Measurements from ENCODE around the gene WDR36.

- no peak for TF ChIP-seq CTCF (optimal IDR thresholded peaks at IDR 0.05 in 1 of 3, IDR thresholded peaks at IDR 0.05 in 1 of 3, conservative IDR thresholded peaks at IDR 0.05 in 1 of 3; ENCODE audit: extremely low read depth in 1 of 3, insufficient read depth in 2 of 3, low read length in 3 of 3)
- TF ChIP-seq EZH2 (IDR thresholded peaks at IDR 0.05; ENCODE audit: low read length) = no peak
Measured at GRCh38 chr5:111095982-111096381, 3.8 kb downstream of the WDR36 start.

Measured in keratinocyte (primary cell).